IMR-90 (cell line): ENCODE data around the gene SLC30A2. TPM values are rescaled to one million over a fixed set of nuclear protein-coding genes. Genes with fewer than 3 reads are reported as not detected.

Experiments used
- ATAC-seq: fragments of 200-7000 bp; cut with Tn5 transposase; 2 replicates; pipeline ENCODE4 v1.9.1; 2020; ENCODE audit warnings: low read depth, mild to moderate bottlenecking, moderate library complexity
- BruUV-seq: library from RNA; stranded (reverse); fragments of 400-500 nt; replicated peaks from 2 replicates; lab custom pipeline; 2021; lab: Mats Ljungman, UMichigan
- CTCF ChIA-PET: fragments of 300-600 bp; formaldehyde crosslinking; extraction: SDS; loops from one replicate; lab custom pipeline; 2021; ENCODE audit warnings: antibody characterized with exemption; lab: Yijun Ruan, JAX
- POLR2A ChIA-PET: fragments of 300-600 bp; sonication (Branson Sonifier 250); formaldehyde crosslinking; loops from one replicate; lab custom pipeline; 2022; ENCODE audit warnings: antibody characterized with exemption; ENCODE audit not compliant: unreplicated experiment; lab: Charles Lee
- DNase-seq: peaks from one replicate; pipeline ENCODE4 v3.0.0; 2013
- H2AFZ ChIP-seq: replicated peaks from 2 replicates; pipeline ENCODE3; 2013; ENCODE audit warnings: low read length, mild to moderate bottlenecking; ENCODE audit not compliant: poor library complexity
- H2AK5ac ChIP-seq: 2 replicates; pipeline ENCODE4 v1.6.1; 2013; ENCODE audit warnings: low read depth, low read length, inconsistent platforms
- H2AK9ac ChIP-seq: replicated peaks from 2 replicates; pipeline ENCODE3; 2013; ENCODE audit warnings: mild to moderate bottlenecking, low read depth, low read length, moderate library complexity; ENCODE audit not compliant: poor library complexity
- H2BK120ac ChIP-seq: 2 replicates; pipeline ENCODE4 v1.6.1; 2013; ENCODE audit warnings: low read depth, low read length, inconsistent platforms
- H2BK15ac ChIP-seq: 3 replicates; pipeline ENCODE4 v1.6.1; 2013; ENCODE audit warnings: low read depth, low read length, inconsistent platforms
- H2BK20ac ChIP-seq: 2 replicates; pipeline ENCODE4 v1.6.1; 2013; ENCODE audit warnings: low read depth, mild to moderate bottlenecking, inconsistent platforms, low read length, moderate library complexity
- H2BK5ac ChIP-seq: 2 replicates; pipeline ENCODE4 v1.6.1; 2013; ENCODE audit warnings: mild to moderate bottlenecking, low read depth, low read length, inconsistent platforms; ENCODE audit not compliant: poor library complexity, severe bottlenecking
- H3K14ac ChIP-seq: replicated peaks from 2 replicates; pipeline ENCODE4 v1.6.1; 2013; ENCODE audit warnings: low read depth, low read length, inconsistent platforms
- H3K18ac ChIP-seq: 2 replicates; pipeline ENCODE4 v1.6.1; 2013; ENCODE audit warnings: low read depth, low read length, control low read depth
- H3K23ac ChIP-seq: 2 replicates; pipeline ENCODE4 v1.6.1; 2013; ENCODE audit warnings: low read depth, low read length, inconsistent platforms
- H3K27ac ChIP-seq: 2 replicates; pipeline ENCODE4 v1.5.1; 2013; ENCODE audit warnings: mild to moderate bottlenecking, control low read depth, low read length; ENCODE audit not compliant: insufficient read depth
- H3K27me3 ChIP-seq: 2 replicates; pipeline ENCODE4 v1.6.1; 2013; ENCODE audit warnings: low read length; ENCODE audit not compliant: control insufficient read depth, insufficient read depth
- H3K36me3 ChIP-seq: 2 replicates; pipeline ENCODE4 v1.6.1; 2013; ENCODE audit warnings: low read length, mixed read lengths; ENCODE audit not compliant: control insufficient read depth, insufficient read depth
- H3K4ac ChIP-seq: 2 replicates; pipeline ENCODE4 v1.6.1; 2013; ENCODE audit warnings: low read depth, low read length, inconsistent platforms
- H3K4me1 ChIP-seq: 2 replicates; pipeline ENCODE4 v1.6.1; 2013; ENCODE audit warnings: low read length, mixed read lengths; ENCODE audit not compliant: control insufficient read depth, insufficient read depth
- H3K4me2 ChIP-seq: 2 replicates; pipeline ENCODE4 v1.6.1; 2013; ENCODE audit warnings: low read depth, mild to moderate bottlenecking, control low read depth, low read length, moderate library complexity
- H3K4me3 ChIP-seq: 2 replicates; pipeline ENCODE4 v1.5.1; 2013; ENCODE audit warnings: low read depth, mild to moderate bottlenecking, control low read depth, low read length, moderate library complexity; ENCODE audit not compliant: insufficient read depth
- H3K56ac ChIP-seq: 2 replicates; pipeline ENCODE4 v1.6.1; 2013; ENCODE audit warnings: low read length, inconsistent platforms; ENCODE audit not compliant: insufficient read depth; ENCODE audit errors: extremely low read depth
- H3K79me1 ChIP-seq, 2 experiments: 2 replicates each; pipeline ENCODE4 v1.6.1; 2013; ENCODE audit warnings: low read length in 2 of 2, inconsistent platforms in 1 of 2, low read depth in 1 of 2
- H3K9ac ChIP-seq: 2 replicates; pipeline ENCODE4 v1.6.1; 2013; ENCODE audit warnings: low read depth, low read length, control low read depth
- H3K9me1 ChIP-seq: 2 replicates; pipeline ENCODE4 v1.6.1; 2013; ENCODE audit warnings: low read length, inconsistent platforms; ENCODE audit not compliant: insufficient read depth
- H3K9me3 ChIP-seq: 2 replicates; pipeline ENCODE4 v1.6.1; 2013; ENCODE audit warnings: low read length; ENCODE audit not compliant: control insufficient read depth, insufficient read depth
- H4K20me1 ChIP-seq: 2 replicates; pipeline ENCODE4 v1.6.1; 2013; ENCODE audit warnings: low read length, inconsistent platforms; ENCODE audit not compliant: insufficient read depth
- H4K5ac ChIP-seq: 2 replicates; pipeline ENCODE4 v1.6.1; 2013; ENCODE audit warnings: mild to moderate bottlenecking, low read depth, low read length, control low read depth
- H4K8ac ChIP-seq, 2 experiments: 2 replicates each; pipeline ENCODE4 v1.6.1; 2013; ENCODE audit warnings: low read depth in 2 of 2, low read length in 2 of 2, control low read depth in 1 of 2, inconsistent platforms in 1 of 2
- H4K91ac ChIP-seq: 2 replicates; pipeline ENCODE4 v1.6.1; 2013; ENCODE audit warnings: low read depth, low read length, inconsistent platforms; ENCODE audit not compliant: insufficient read depth
- CEBPB ChIP-seq: IDR thresholded peaks from 2 replicates; pipeline ENCODE4 v1.6.1; 2012; ENCODE audit warnings: low read depth, low read length, improper control_type of control experiment
- MAFK ChIP-seq: IDR thresholded peaks from 2 replicates; pipeline ENCODE4 v1.6.1; 2012; ENCODE audit warnings: low read depth, low read length, improper control_type of control experiment
- RAD21 ChIP-seq: IDR thresholded peaks from 2 replicates; pipeline ENCODE4 v1.6.1; 2012; ENCODE audit warnings: low read length, improper control_type of control experiment
- WGBS, 2 experiments: methylation state at CpG; one replicate each; pipeline versions ENCODE4 v1.1.5 to v1.1.7; 2013; ENCODE audit warnings: missing lambda C conversion rate in 2 of 2; ENCODE audit not compliant: insufficient read length in 1 of 2; ENCODE audit errors: extremely low coverage in 2 of 2; 5-methylcytosine and 5-hydroxymethylcytosine counted together
- dilution Hi-C: fragments of 300-500 bp; cut with HindIII; formaldehyde crosslinking; loops from one replicate; pipeline ENCODE4 v1.14.3; 2018; ENCODE audit warnings: low sequenced_read_pairs; ENCODE audit not compliant: unreplicated experiment
- in situ Hi-C: fragments of 300-500 bp; cut with MboI; formaldehyde crosslinking; loops from 3 replicates; pipeline ENCODE4 v1.14.3; 2019; ENCODE audit warnings: low sequenced_read_pairs, inconsistent platforms, mixed read lengths
- intact Hi-C: fragments of 100-400 bp; cut with micrococcal nuclease; formaldehyde crosslinking; loops from 2 replicates; pipeline ENCODE4 v1.10.0; 2022
- polyA plus RNA-seq, 3 experiments: library from polyadenylated mRNA; depleted of rRNA; stranded (reverse); fragments of >200 nt; gene quantifications; 2 replicates each; pipeline ENCODE4 v1.2.3, GENCODE V29; 2012; ENCODE audit warnings: low replicate concordance in 1 of 3
- total RNA-seq: library from RNA; depleted of rRNA; stranded (reverse); fragments of >200 nt; gene quantifications from 2 replicates; pipeline ENCODE4 v1.2.3, GENCODE V29; 2012
- TF ChIP-seq, protein P1 (sequence below): fragments of 150-350 bp; IDR thresholded peaks from 2 replicates; pipeline ENCODE4 v1.6.1; 2016; ENCODE audit warnings: low read depth, mild to moderate bottlenecking, low read length, moderate library complexity, borderline replicate concordance

The SLC30A2 gene
- total and polyA plus RNA-seq, 2 of the 4 experiments (the other 2 are of a cell fraction) = not detected

DNA sequence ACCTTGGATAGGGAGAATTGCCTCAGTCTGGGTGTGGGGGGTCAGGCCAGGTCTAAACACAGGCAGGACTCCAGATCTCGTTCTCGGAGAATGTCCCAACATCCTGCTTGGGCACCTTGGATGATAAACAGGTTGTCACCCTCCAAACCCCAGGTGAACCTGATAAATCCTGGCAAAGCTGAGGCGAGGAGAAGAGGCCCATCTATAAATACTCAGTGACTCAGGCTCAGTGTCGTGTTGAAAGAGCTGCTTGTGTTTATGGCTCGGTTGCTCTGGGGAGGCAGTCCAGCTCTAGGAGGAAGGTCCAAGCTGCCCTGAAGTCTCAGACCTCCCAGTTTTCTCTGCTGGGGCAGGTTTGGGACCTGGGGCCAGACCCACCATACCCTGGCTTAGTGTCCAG is 37.3 kb upstream of the SLC30A2 start:
- H3K27me3 ChIP-seq = peaks cover 36% of the 10 kb centered on the region
- intact Hi-C loops (no loop called here), in situ Hi-C loops (no loop called here), dilution Hi-C loops (no loop called here)
- H2AK9ac ChIP-seq = no peak overlapping the region
- no peak overlapping the region for H3K23ac ChIP-seq
- no peak overlapping the region for H3K18ac ChIP-seq
- peaks cover 1% of the 10 kb centered on the region; the same call in 1 of the 2 replicates for H3K4me1 ChIP-seq
- no peak overlapping the region for H2AK5ac ChIP-seq
- no TSS peak for BruUV-seq
- peak; percentile 60 for ATAC-seq
- no peak overlapping the region for H2BK5ac ChIP-seq
- no peak overlapping the region for H3K56ac ChIP-seq
- no peaks in the 10 kb centered on the region for H3K36me3 ChIP-seq
- no peaks in the 10 kb centered on the region for H4K20me1 ChIP-seq
- ChIA-PET CTCF (interaction anchor here (0.6 to 1.2 kb wide), 3 partner anchors 27 to 459 kb away, joined by 3 read pairs; no protein-coding TSS in a partner anchor), POLR2A (no interaction called here)
- H2BK20ac ChIP-seq = no peak overlapping the region
- H3K79me1 ChIP-seq = no peaks in the 10 kb centered on the region
- H3K9me1 ChIP-seq = no peaks in the 10 kb centered on the region
- DNase-seq = peak; percentile 46
- no peak overlapping the region for H2BK120ac ChIP-seq
- no peak overlapping the region for H3K27ac ChIP-seq
- no peak overlapping the region for H3K14ac ChIP-seq
- H4K5ac ChIP-seq = no peak overlapping the region
- H3K4ac ChIP-seq = no peak overlapping the region
- no peak overlapping the region for H4K91ac ChIP-seq
- no CpG with 5 or more reads among the region's 5 CpGs for WGBS, 2 experiments
- no peak overlapping the region for H4K8ac ChIP-seq
- no peak overlapping the region for H2BK15ac ChIP-seq
- no peak for TF ChIP-seq MAFK
- TF ChIP-seq RAD21 = no peak
- TF ChIP-seq, protein P1, sequence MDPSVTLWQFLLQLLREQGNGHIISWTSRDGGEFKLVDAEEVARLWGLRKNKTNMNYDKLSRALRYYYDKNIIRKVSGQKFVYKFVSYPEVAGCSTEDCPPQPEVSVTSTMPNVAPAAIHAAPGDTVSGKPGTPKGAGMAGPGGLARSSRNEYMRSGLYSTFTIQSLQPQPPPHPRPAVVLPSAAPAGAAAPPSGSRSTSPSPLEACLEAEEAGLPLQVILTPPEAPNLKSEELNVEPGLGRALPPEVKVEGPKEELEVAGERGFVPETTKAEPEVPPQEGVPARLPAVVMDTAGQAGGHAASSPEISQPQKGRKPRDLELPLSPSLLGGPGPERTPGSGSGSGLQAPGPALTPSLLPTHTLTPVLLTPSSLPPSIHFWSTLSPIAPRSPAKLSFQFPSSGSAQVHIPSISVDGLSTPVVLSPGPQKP = no peak
- peak; percentile 60 for TF ChIP-seq CEBPB
- no peak overlapping the region for H3K4me3 ChIP-seq
- no peak overlapping the region for H2AFZ ChIP-seq
- no peak overlapping the region for H3K4me2 ChIP-seq
- no peaks in the 10 kb centered on the region for H3K9me3 ChIP-seq
- no peak overlapping the region for H3K9ac ChIP-seq
